Nephron (organoid): ENCODE measurements around the gene EFEMP2.
A peak's percentile ranks its signal among the peaks of the same experiment; 100 is the strongest.

Experiments
- H3K27ac Mint-ChIP-seq, 3 experiments: 2 replicates each; pipeline ENCODE4 v1.8.0; 2020; ENCODE audit warnings: mixed read lengths in 3 of 3, mild to moderate bottlenecking in 2 of 3, moderate library complexity in 1 of 3
- H3K27me3 Mint-ChIP-seq: 2 replicates; pipeline ENCODE4 v1.8.0; 2021; ENCODE audit warnings: low read depth, mild to moderate bottlenecking, moderate library complexity, mixed read lengths
- H3K36me3 Mint-ChIP-seq: 2 replicates; pipeline ENCODE4 v1.8.0; 2020; ENCODE audit warnings: low read depth, mixed read lengths
- H3K4me1 Mint-ChIP-seq: 2 replicates; pipeline ENCODE4 v1.8.0; 2020; ENCODE audit warnings: mixed read lengths
- H3K4me3 Mint-ChIP-seq, 3 experiments: 2 replicates each; pipeline ENCODE4 v1.8.0; 2020; ENCODE audit warnings: mild to moderate bottlenecking in 3 of 3, mixed read lengths in 3 of 3, moderate library complexity in 2 of 3
- H3K9me3 Mint-ChIP-seq: 2 replicates; pipeline ENCODE4 v1.8.0; 2020; ENCODE audit warnings: mixed read lengths
- TF ChIP-seq, protein P1 (sequence below), 3 experiments: fragments of 200-600 bp; sonication (generic); IDR thresholded peaks; one replicate each; pipeline ENCODE4 v1.5.0; 2021; ENCODE audit warnings: antibody characterized with exemption in 3 of 3; ENCODE audit not compliant: unreplicated experiment in 3 of 3

EFEMP2 gene

DNA sequence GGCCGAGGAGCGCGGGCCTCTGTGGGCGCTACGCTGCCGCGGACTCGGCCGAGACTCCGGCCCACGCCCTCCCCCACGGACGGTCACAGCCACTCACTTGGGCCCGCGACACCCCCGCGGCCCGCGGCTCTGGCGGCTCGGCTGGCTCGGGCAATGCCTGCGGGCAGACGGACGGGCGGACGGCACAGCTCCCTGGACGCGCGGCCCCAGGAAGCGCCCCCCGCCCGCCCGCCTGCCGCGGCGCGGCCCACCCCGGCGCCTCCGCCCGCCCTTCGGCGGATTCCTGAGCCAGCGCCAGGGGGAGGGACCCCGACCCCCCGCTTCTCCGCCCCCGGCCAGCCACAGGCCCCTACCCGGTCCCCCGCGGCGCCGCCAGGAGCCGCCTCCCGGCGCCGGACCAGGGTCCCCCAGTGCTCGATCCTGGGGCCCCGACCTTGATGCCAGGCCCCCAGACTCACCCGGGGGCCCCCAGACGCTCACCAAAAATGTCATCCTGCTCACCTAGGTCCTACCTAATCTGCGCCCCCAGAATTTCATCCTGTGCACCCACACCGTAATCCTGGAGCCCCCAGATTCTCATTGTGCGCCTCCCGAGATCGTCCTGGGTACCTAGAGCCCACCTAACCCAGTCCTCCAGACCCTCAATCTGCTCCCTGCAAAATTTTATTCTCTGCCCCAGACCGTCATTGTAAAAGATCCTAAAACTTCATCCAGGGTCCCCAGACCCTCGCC, at the start of gene EFEMP2:
Gene EFEMP2 (minus strand): TSS at position 215 of the 732 bp plus-strand sequence. CDS start 446 bp downstream, outside the sequence.
- peak within 1 kb of the TSS; percentile 86 to 96 (median 93) for H3K27ac Mint-ChIP-seq
- H3K9me3 Mint-ChIP-seq, result no peaks in the 10 kb centered on the region
- peak within 1 kb of the TSS; percentile 93 to 100 (median 98) for H3K4me3 Mint-ChIP-seq
- peaks cover 3% of the 10 kb centered on the region for H3K4me1 Mint-ChIP-seq
- TF ChIP-seq, protein P1, sequence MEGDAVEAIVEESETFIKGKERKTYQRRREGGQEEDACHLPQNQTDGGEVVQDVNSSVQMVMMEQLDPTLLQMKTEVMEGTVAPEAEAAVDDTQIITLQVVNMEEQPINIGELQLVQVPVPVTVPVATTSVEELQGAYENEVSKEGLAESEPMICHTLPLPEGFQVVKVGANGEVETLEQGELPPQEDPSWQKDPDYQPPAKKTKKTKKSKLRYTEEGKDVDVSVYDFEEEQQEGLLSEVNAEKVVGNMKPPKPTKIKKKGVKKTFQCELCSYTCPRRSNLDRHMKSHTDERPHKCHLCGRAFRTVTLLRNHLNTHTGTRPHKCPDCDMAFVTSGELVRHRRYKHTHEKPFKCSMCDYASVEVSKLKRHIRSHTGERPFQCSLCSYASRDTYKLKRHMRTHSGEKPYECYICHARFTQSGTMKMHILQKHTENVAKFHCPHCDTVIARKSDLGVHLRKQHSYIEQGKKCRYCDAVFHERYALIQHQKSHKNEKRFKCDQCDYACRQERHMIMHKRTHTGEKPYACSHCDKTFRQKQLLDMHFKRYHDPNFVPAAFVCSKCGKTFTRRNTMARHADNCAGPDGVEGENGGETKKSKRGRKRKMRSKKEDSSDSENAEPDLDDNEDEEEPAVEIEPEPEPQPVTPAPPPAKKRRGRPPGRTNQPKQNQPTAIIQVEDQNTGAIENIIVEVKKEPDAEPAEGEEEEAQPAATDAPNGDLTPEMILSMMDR (IDR thresholded peaks at IDR 0.05; ENCODE audit: unreplicated experiment in 3 of 3), result no peak
- no peaks in the 10 kb centered on the region for H3K27me3 Mint-ChIP-seq
- H3K36me3 Mint-ChIP-seq, result peaks cover 10% of the 10 kb centered on the region

DNA sequence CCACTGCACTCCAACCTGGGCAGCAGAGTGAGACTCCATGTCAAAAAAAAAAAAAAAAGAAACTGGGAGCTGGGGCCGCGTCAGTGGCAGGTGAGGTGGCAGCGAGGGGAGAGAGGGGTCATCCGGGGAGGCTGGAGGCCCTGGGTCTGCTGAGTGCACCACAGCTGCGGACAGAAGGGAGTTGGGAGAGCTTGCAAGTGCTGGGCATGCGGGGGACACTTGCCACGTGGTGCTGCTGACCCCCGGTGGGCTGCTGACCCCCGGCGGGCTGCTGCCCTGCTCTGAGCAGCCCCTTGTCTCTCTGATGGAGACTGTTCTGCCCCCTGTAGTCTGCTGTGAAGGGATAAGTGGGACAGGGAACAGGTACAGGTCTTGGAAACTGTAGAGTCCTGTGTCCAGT, 49.3 kb upstream of the EFEMP2 start:
- TF ChIP-seq, protein P1 (IDR thresholded peaks at IDR 0.05; ENCODE audit: unreplicated experiment in 3 of 3), result no peak
- Mint-ChIP-seq H3K27ac (no peak overlapping the region), H3K36me3 (peaks cover 24% of the 10 kb centered on the region), H3K4me1 (peaks cover 3% of the 10 kb centered on the region), H3K9me3 (no peaks in the 10 kb centered on the region), H3K4me3 (peak overlapping the region; percentile 4 to 55 (median 35)), H3K27me3 (no peaks in the 10 kb centered on the region)

DNA sequence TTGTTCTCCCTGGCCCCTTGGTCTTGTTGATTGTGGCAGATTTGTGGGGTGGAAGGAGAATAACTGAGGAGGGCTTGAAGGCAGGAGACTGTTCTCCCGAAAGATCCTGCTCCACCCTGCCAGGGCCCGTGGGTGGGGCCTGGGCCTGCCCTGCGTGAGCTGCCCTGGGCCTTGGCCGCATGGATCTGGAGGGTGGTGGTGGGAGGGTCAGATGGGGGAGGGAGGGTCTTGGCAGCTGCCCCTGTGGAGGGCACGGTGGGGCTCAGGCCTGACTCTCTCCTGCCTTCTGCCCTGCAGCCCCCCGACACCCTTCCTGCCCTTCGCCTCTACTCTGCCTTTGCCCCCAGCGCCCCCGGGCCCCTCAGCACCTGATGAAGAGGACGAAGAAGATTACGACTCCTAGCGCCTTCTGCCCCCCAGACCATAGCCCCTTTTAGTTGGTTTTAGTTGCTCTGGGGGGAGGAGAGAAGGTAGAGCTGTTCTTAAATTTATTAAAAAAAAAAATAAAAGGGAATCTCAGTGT, 48.5 kb upstream of the EFEMP2 start:
- TF ChIP-seq, protein P1 (IDR thresholded peaks at IDR 0.05; ENCODE audit: unreplicated experiment in 3 of 3), result no peak
- H3K36me3 Mint-ChIP-seq, result peaks cover 25% of the 10 kb centered on the region
- H3K9me3 Mint-ChIP-seq, result no peaks in the 10 kb centered on the region
- H3K4me1 Mint-ChIP-seq, result peaks cover 11% of the 10 kb centered on the region
- H3K4me3 Mint-ChIP-seq, result peak overlapping the region; percentile 90 to 91 (median 90)
- H3K27me3 Mint-ChIP-seq, result no peaks in the 10 kb centered on the region
- H3K27ac Mint-ChIP-seq, result no peak overlapping the region

DNA sequence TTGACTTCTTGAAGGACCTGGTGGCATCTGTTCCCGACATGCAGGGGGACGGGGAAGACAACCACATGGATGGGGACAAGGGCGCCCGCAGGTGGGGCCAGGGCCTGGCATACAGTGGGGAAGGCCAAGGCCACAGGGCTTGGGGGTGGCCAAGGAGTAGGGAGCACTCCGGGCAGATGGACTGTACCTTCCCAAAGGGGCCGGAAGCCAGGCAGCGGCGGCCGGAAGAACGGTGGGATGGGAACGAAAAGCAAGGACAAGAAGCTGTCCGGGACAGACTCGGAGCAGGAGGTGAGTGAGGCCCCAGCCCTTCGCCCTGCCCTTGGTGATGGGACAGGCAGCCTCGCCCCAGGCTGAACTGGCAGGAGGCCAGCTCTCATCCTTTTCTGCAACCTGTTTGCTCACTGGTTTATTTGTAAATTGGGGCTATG, 47.8 kb upstream of the EFEMP2 start:
- no peaks in the 10 kb centered on the region for H3K27me3 Mint-ChIP-seq
- H3K4me1 Mint-ChIP-seq, result peaks cover 11% of the 10 kb centered on the region
- H3K36me3 Mint-ChIP-seq, result peaks cover 25% of the 10 kb centered on the region
- no peaks in the 10 kb centered on the region for H3K9me3 Mint-ChIP-seq
- no peak overlapping the region for H3K27ac Mint-ChIP-seq
- H3K4me3 Mint-ChIP-seq, result peak overlapping the region; percentile 90 to 91 (median 90)
- TF ChIP-seq, protein P1 (IDR thresholded peaks at IDR 0.05; ENCODE audit: unreplicated experiment in 3 of 3), result no peak

DNA sequence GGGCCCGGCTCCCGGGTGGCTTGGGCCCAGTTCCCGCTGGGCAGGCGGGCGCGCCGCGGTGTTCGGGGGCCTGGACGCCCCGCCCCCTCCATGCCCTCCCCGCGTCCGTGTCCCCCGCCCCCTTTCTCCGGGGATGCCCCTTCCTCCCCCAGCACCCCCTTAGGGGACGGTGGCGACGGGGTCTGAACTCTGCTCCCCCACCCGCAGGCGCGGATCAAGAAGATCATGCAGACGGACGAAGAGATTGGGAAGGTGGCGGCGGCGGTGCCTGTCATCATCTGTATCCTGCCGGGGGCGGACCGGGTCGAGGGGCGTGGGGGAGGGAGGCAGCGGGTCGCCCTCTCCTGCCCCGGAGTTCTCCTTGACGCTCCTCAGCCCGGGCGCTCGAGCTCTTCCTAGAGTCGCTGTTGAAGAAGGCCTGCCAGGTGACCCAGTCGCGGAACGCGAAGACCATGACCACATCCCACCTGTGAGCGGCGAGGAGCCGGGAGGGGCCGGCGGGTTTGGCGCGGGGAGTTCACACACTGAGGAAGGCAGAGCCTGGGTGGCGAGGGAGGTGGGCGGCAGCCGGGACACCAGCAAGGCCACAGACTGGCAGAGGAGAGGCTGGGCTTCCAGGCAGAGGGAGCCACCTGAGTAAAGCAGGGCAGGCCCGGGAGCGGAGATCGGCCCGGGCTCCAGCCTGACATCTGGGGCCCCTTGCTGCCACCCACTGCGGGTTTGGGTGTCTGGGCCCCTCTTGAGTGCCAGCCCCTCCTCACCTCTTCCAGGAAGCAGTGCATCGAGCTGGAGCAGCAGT, 47.2 kb upstream of the EFEMP2 start:
- TF ChIP-seq, protein P1 (IDR thresholded peaks at IDR 0.05; ENCODE audit: unreplicated experiment in 3 of 3), result no peak
- H3K27ac Mint-ChIP-seq, result peak overlapping the region in 1 of 3 experiments; percentile 53
- H3K4me1 Mint-ChIP-seq, result peaks cover 17% of the 10 kb centered on the region
- H3K36me3 Mint-ChIP-seq, result peaks cover 25% of the 10 kb centered on the region
- H3K27me3 Mint-ChIP-seq, result no peaks in the 10 kb centered on the region
- H3K9me3 Mint-ChIP-seq, result no peaks in the 10 kb centered on the region
- peak overlapping the region; percentile 90 to 91 (median 90) for H3K4me3 Mint-ChIP-seq
